ENCODE measurements around the gene PNP.

DNA sequence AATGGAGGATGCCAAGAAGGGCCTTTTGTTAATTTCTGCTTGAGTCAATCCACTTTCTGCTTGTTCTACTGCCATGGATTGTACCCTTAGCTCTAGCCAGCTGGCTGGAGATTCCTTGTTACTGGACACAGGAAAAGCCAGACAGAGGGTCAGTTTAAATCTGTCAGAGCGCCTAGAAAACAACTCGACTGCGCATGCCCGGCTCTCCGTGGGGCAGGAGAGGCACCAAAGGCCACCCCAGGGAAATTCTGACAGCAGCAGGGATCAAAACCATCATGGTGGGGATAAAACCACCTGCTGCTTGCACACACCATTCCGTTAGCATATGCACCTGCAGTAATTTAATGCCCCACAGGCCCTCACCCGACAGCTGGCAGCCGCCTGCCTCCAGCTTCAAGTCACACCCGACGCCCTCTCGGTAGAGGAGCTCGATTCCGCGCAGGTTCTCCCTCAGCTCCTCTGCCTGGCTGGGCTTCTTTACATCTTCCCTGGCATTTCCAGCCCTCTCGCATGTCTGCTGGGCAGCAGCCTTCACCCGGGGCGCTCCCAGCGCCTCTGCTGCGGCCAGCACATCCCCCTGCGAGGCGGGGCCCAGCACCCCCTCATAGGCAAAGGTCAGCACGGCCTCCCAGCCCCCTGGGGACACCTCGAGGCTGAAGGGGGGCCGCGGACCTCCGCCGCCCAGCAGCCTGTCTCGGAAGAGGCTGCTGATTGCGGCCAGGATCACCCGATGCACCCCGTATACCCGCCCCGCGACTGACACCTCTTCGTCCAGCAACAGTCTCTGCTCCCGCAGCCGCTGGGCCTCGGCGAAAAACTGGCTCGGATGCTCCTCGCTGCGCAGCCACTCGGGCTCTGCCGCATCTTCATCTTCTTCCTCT is 34.3 kb upstream of the PNP start:
- TF ChIP-seq, protein P1, sequence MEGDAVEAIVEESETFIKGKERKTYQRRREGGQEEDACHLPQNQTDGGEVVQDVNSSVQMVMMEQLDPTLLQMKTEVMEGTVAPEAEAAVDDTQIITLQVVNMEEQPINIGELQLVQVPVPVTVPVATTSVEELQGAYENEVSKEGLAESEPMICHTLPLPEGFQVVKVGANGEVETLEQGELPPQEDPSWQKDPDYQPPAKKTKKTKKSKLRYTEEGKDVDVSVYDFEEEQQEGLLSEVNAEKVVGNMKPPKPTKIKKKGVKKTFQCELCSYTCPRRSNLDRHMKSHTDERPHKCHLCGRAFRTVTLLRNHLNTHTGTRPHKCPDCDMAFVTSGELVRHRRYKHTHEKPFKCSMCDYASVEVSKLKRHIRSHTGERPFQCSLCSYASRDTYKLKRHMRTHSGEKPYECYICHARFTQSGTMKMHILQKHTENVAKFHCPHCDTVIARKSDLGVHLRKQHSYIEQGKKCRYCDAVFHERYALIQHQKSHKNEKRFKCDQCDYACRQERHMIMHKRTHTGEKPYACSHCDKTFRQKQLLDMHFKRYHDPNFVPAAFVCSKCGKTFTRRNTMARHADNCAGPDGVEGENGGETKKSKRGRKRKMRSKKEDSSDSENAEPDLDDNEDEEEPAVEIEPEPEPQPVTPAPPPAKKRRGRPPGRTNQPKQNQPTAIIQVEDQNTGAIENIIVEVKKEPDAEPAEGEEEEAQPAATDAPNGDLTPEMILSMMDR (IDR thresholded peaks at IDR 0.05) = no peak
- TF ChIP-seq POLR2A (IDR thresholded peaks at IDR 0.05) = no peak
